Measurements from ENCODE around the gene PICALM. TPM values are rescaled to one million over a fixed set of nuclear protein-coding genes. Genes with fewer than 3 reads are reported as not detected.

PICALM gene
- total RNA-seq, 1 experiment from 2014 or later, result 321 TPM

GRCh38 chr11:86072211-86072610 is 3.3 kb upstream of the PICALM start:
- Mint-ChIP-seq H3K4me3 (ENCODE audit: unreplicated experiment) (no peak overlapping the region), H3K4me1 (ENCODE audit: low read depth, unreplicated experiment) (peaks cover 19% of the 10 kb centered on the region), H3K27ac (ENCODE audit: unreplicated experiment) (no peak overlapping the region), H3K9me3 (ENCODE audit: unreplicated experiment) (no peaks in the 10 kb centered on the region), H3K27me3 (ENCODE audit: insufficient read depth, unreplicated experiment) (no peaks in the 10 kb centered on the region), H3K36me3 (ENCODE audit: insufficient read depth, unreplicated experiment) (peaks cover 25% of the 10 kb centered on the region)
- no peaks in the 10 kb centered on the region for H3K36me3 ChIP-seq (ENCODE audit: control insufficient read depth, insufficient read depth, low read length)
- H3K9me3 ChIP-seq, result no peaks in the 10 kb centered on the region
- no peaks in the 10 kb centered on the region for H3K27me3 ChIP-seq (replicated peaks; ENCODE audit: control insufficient read depth, insufficient read depth, low read length)
- no TSS peak for BruUV-seq (replicated peaks)
- CTCF ChIA-PET, result no interaction called here
- peaks cover 16% of the 10 kb centered on the region for H3K4me1 ChIP-seq
- POLR2A ChIA-PET, result no interaction called here
- DNase-seq, result no peak
- intact Hi-C loops (cut with micrococcal nuclease; ENCODE audit: unreplicated experiment), result no loop called here
- TF ChIP-seq, protein P1, sequence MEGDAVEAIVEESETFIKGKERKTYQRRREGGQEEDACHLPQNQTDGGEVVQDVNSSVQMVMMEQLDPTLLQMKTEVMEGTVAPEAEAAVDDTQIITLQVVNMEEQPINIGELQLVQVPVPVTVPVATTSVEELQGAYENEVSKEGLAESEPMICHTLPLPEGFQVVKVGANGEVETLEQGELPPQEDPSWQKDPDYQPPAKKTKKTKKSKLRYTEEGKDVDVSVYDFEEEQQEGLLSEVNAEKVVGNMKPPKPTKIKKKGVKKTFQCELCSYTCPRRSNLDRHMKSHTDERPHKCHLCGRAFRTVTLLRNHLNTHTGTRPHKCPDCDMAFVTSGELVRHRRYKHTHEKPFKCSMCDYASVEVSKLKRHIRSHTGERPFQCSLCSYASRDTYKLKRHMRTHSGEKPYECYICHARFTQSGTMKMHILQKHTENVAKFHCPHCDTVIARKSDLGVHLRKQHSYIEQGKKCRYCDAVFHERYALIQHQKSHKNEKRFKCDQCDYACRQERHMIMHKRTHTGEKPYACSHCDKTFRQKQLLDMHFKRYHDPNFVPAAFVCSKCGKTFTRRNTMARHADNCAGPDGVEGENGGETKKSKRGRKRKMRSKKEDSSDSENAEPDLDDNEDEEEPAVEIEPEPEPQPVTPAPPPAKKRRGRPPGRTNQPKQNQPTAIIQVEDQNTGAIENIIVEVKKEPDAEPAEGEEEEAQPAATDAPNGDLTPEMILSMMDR (IDR thresholded peaks at IDR 0.05; ENCODE audit: insufficient read depth in 1 of 2, low read depth in 1 of 2, low read length in 1 of 2, severe bottlenecking in 1 of 2, unreplicated experiment in 1 of 2), result no peak
- no peak overlapping the region for H3K4me3 ChIP-seq (ENCODE audit: low read depth, low read length)

DNA sequence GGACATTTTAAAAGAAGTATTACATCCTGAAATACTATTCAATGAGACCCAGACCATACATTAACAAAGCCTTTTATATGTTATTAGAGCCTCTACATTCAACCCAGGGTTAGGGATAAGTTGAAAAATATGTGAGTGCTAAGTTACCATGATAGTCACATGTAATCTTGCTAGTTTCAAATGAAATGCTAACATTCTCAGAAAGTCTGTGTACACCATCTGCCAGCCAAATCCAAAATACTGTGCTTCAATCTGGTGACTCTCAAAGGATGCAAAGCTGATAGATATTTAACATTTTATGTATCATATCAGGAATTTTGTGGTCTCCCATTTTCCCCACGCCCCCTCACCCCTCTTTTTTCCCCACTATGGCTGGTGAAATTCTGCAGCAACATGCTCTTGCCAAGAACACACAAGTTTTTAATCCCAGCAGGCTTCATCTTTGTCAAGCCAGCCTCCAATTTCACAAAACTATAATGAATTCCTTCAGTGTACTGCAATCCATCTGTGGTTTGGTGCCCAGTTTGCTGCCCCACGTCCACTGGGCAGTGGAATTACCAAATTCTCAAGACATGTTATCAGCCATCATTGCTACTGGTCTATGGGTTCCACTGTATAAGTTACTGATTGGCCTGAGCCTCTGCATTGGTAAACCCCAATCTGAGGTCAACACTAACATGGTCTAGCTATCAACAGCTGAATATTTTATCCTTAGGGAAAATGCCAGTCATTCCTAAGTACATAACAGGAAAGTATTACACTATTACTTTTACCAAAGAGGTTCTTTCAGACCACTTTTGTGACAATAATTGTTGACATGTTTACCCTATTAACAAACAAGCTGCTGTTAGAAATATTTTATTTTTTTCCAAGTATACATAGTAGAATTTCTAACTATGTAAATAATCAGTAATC is 1.5 kb upstream of the PICALM start:
- TF ChIP-seq, protein P1 (IDR thresholded peaks at IDR 0.05; ENCODE audit: insufficient read depth in 1 of 2, low read depth in 1 of 2, low read length in 1 of 2, severe bottlenecking in 1 of 2, unreplicated experiment in 1 of 2), result no peak
- Histone ChIP-seq H3K27me3 (replicated peaks; ENCODE audit: control insufficient read depth, insufficient read depth, low read length) (no peaks in the 10 kb centered on the region), H3K9me3 (no peaks in the 10 kb centered on the region), H3K4me1 (peaks cover 20% of the 10 kb centered on the region), H3K4me3 (ENCODE audit: low read depth, low read length) (peak overlapping the region; percentile 54), H3K36me3 (ENCODE audit: control insufficient read depth, insufficient read depth, low read length) (no peaks in the 10 kb centered on the region)
- intact Hi-C loops (cut with micrococcal nuclease; ENCODE audit: unreplicated experiment), result no loop called here
- no peak for DNase-seq
- Mint-ChIP-seq H3K4me1 (ENCODE audit: low read depth, unreplicated experiment) (peaks cover 19% of the 10 kb centered on the region), H3K27ac (ENCODE audit: unreplicated experiment) (peak overlapping the region; percentile 85), H3K36me3 (ENCODE audit: insufficient read depth, unreplicated experiment) (peaks cover 27% of the 10 kb centered on the region), H3K27me3 (ENCODE audit: insufficient read depth, unreplicated experiment) (no peaks in the 10 kb centered on the region), H3K4me3 (ENCODE audit: unreplicated experiment) (peak overlapping the region; percentile 95), H3K9me3 (ENCODE audit: unreplicated experiment) (no peaks in the 10 kb centered on the region)
- no TSS peak for BruUV-seq (replicated peaks)
- ChIA-PET POLR2A (interaction anchor here (0.5 to 3.4 kb wide), 10 partner anchors 8 to 174 kb away, joined by 3 to 24 read pairs (median 7); partner anchors contain the start of gene EED), CTCF (interaction anchor here (1.4 to 3.5 kb wide), 4 partner anchors 28 to 123 kb away, joined by 6 to 40 read pairs (median 24); no protein-coding TSS in a partner anchor)

GRCh38 chr11:86069408-86070101 is 671 bp upstream of the PICALM start:
- H3K9me3 Mint-ChIP-seq (ENCODE audit: unreplicated experiment), result no peaks in the 10 kb centered on the region
- no peaks in the 10 kb centered on the region for H3K27me3 Mint-ChIP-seq (ENCODE audit: insufficient read depth, unreplicated experiment)
- peak overlapping the region; percentile 85 for H3K27ac Mint-ChIP-seq (ENCODE audit: unreplicated experiment)
- H3K4me3 Mint-ChIP-seq (ENCODE audit: unreplicated experiment), result peak overlapping the region; percentile 95
- H3K36me3 Mint-ChIP-seq (ENCODE audit: insufficient read depth, unreplicated experiment), result peaks cover 27% of the 10 kb centered on the region
- Histone ChIP-seq H3K9me3 (no peaks in the 10 kb centered on the region), H3K4me3 (ENCODE audit: low read depth, low read length) (peak overlapping the region; percentile 54), H3K27me3 (replicated peaks; ENCODE audit: control insufficient read depth, insufficient read depth, low read length) (no peaks in the 10 kb centered on the region), H3K4me1 (peaks cover 22% of the 10 kb centered on the region), H3K36me3 (ENCODE audit: control insufficient read depth, insufficient read depth, low read length) (no peaks in the 10 kb centered on the region)
- TF ChIP-seq, protein P1 (IDR thresholded peaks at IDR 0.05; ENCODE audit: insufficient read depth in 1 of 2, low read depth in 1 of 2, low read length in 1 of 2, severe bottlenecking in 1 of 2, unreplicated experiment in 1 of 2), result no peak
- DNase-seq, result peak; percentile 73 to 86
- TSS peak; percentile 95 for BruUV-seq (replicated peaks)
- CTCF ChIA-PET, result interaction anchor here (0.6 to 3.5 kb wide), 15 partner anchors 13 to 215 kb away, joined by 3 to 40 read pairs (median 6); partner anchors contain the start of gene CCDC83
- intact Hi-C loops (cut with micrococcal nuclease; ENCODE audit: unreplicated experiment), result loop anchor here (1.0 to 10.0 kb wide), 6 partner anchors 55 to 745 kb away; partner anchors contain the start of genes EED and HIKESHI
- peaks cover 19% of the 10 kb centered on the region for H3K4me1 Mint-ChIP-seq (ENCODE audit: low read depth, unreplicated experiment)
- POLR2A ChIA-PET, result interaction anchor here (0.5 to 3.4 kb wide), 21 partner anchors 9 to 1237 kb away, joined by 3 to 24 read pairs (median 5); partner anchors contain the start of genes EED and TMEM126B

All from Caco-2 (cell line).